Myometrial cell (primary cell): ENCODE data around the gene PYGO2. TPM values are rescaled to one million over a fixed set of nuclear protein-coding genes. Genes with fewer than 3 reads are reported as not detected.

Experiments
- total RNA-seq: library from RNA; depleted of rRNA; stranded (reverse); fragments of >200 nt; gene quantifications from 2 replicates; pipeline ENCODE4 v1.2.3, GENCODE V29; 2015

The PYGO2 gene, protein sequence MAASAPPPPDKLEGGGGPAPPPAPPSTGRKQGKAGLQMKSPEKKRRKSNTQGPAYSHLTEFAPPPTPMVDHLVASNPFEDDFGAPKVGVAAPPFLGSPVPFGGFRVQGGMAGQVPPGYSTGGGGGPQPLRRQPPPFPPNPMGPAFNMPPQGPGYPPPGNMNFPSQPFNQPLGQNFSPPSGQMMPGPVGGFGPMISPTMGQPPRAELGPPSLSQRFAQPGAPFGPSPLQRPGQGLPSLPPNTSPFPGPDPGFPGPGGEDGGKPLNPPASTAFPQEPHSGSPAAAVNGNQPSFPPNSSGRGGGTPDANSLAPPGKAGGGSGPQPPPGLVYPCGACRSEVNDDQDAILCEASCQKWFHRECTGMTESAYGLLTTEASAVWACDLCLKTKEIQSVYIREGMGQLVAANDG
- 14.2 and 16.1 TPM in 2 replicates for total RNA-seq

DNA sequence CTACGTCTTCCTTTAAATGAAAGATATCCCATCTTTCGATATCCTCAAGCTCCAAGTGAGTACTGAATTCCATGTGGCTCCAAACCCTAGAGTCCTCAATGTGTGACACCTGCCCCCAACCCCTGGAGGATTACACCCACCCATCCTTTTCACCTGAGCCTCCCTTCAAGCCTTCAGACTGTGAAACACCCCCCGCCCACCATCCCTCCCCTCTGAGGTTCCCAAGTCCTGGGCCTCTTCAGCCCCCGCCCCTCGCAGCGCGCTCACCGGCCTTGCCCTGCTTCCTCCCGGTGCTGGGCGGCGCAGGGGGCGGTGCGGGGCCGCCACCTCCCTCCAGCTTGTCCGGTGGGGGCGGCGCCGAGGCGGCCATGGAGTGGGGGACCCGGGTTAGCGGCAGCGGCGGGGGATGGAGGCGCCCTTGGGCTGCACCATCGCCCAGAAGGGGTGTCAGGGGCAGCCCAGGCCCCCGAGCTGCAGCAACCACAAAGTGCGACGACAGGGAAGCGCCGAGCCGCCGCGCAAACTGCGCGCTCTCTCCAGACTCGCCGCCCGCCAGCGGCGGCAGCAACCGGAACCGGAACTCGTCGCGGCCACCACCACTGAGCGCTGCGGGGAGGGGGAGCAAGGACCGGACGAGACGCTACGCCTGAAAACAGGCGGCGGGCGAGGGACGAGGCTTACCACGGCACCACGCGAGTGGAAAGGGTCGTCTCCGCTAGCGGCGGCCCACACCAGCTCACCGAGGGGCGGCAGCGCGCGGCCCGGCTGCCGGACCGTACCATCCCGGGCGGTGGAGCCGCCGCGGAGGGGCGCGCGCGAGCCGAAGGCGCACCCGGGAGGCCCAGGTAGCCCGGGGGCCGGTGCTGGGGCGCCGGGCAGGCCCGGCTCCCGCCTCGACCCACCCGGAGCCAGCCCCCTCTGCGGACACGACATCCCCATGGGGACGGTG lies at the start of gene PYGO2:
PYGO2 (minus strand) TSS at position 576 of the 949 bp plus-strand sequence; CDS start at position 370, 206 bp downstream.

DNA sequence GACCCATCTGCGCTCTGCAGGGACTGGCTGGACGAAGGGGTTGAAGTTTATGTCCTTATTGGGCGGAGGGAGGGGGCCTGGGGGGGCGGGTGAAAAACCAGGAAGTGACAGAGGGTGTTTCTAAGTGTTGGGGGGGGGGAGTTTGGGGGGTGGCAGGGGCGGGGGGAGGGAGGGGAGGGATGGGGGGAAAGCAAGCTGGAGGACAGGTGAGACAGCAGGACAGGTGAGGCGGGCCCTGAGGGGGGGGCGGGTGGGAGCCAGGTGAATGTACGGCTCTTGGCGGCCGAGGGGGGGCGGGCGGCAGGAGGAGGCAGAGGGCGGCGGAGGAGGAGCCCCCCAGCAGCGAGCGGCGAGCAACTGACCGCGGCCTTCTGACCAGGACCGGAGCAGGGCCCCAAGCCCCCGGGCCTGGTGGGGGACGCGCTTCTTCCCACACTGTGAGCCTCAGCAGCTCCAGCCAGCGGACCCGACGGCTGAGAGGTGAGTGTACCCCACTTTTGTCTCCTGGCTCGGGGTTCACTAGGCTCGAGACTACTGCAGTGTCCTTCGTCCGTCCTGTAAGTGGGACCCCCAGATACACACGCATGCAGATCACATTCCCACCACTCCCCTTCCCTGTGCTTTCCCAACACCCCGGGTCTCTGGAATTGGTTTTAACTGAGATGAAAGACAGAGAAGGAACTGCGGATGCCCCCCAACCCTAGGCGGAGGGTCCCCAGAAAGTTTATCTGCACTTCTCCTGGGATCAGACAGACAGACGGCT lies 41.1 kb upstream of the PYGO2 start, which contains the start of gene ZBTB7B:
ZBTB7B (plus strand) TSS at position 339 of the 763 bp plus-strand sequence. CDS start 11,859 bp downstream, outside the sequence.

DNA sequence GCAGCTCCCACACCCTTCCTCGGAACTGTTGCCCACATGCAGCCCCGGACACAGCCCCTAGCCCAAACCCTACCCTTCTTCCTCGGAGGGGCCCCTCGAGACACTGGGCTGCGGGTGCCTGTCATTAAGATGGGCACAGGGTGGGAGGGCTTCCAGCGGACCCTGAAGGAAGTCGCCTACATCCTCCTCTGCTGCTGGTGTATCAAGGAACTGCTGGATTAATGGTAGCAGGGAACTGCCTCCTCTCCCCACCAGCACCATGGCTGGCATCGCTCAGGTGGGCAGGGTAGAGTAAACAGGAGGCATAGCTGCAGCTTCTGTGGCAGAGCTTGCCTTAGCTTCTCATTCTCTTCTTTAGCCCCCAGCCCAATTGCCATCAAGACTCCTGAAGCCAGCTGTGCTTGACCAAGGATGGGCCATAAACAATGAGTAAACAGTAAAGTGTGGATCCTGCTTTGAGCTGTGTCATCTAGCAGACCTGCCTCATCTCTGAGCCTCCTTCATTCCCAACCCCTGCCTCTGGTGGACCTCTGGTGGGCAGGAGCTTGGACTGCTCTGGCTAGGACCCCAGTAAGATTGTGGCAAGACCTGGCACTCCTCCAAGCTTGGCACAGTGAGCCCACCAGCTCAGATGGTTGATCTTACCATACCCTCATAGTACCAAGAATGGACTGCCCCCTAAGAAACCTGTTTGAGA lies 32.1 kb upstream of the PYGO2 start, which contains the start of gene LENEP:
LENEP (plus strand) TSS at position 15 of the 697 bp plus-strand sequence; CDS start at position 37, 22 bp downstream.

DNA sequence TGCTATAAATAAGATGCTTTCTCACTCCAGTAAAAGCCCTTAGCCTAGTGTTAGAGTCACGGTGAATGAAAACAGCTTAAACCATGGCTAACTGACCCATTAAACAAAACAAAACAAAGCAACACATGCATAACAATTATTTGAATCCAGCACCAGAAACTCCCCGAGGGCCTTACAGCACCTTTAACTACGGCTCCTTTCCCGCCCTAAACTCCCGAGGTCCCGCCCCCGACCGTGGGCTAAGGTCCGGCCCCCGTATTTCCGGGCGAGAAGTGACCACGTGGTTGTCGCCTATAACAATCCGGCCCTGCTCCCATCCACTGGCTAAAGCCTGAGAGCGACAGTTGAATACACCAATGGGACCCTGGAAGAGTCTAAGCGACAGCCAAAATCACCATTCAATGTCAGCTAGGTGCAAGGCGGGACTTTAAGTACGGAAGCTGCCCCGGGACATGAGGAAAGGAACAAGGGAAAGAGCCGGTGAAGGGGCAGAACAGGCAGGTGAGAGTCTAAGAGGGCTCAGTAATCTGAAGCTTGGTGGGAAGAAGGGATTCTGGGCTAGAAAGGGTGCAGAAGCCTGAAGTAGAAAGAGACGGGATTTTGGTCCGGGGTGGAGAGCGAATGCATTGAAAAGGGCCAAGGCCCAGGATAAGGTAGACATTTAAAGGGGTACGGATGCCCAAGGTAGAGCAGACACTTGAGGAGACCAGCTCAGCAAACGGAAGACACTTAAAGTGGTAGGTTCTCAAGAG lies 21.5 kb upstream of the PYGO2 start, which contains the start of gene FLAD1:
FLAD1 (plus strand) TSS at position 448 of the 752 bp plus-strand sequence. CDS start 351 bp downstream, outside the sequence.

DNA sequence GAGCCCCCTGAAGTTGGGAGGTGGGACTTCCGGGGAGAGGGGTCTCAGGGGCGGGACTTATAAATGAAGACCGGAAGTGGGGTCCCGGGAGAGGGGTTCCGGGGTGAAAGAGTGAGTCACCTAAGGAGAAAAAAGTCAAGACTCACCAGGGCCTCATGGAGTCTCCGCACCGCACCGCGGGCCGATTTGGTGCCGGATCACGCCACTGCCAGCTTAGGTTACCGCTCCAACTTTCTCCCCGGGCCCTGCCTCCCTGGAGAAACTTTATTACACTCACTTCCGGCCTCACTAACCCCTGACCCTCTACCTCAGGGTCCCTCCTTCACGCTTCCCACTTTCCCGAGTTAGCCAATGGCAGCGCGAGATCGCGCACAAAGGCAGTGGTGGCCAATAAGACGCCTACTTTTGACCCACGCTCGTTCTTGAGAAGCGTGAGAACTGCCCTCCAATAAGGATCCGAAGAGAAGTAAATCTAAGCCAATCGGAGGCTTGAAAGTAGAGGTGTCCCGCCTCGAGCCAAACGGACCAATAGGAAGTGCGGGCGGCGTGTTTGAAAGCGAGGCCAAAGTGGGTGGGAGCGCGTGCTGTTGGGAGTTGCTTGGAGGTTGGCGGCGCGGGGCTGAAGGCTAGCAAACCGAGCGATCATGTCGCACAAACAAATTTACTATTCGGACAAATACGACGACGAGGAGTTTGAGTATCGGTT lies 12.7 kb upstream of the PYGO2 start, which contains the start of gene CKS1B:
CKS1B (plus strand) TSS at position 580 of the 706 bp plus-strand sequence; CDS start at position 645, 65 bp downstream.

DNA sequence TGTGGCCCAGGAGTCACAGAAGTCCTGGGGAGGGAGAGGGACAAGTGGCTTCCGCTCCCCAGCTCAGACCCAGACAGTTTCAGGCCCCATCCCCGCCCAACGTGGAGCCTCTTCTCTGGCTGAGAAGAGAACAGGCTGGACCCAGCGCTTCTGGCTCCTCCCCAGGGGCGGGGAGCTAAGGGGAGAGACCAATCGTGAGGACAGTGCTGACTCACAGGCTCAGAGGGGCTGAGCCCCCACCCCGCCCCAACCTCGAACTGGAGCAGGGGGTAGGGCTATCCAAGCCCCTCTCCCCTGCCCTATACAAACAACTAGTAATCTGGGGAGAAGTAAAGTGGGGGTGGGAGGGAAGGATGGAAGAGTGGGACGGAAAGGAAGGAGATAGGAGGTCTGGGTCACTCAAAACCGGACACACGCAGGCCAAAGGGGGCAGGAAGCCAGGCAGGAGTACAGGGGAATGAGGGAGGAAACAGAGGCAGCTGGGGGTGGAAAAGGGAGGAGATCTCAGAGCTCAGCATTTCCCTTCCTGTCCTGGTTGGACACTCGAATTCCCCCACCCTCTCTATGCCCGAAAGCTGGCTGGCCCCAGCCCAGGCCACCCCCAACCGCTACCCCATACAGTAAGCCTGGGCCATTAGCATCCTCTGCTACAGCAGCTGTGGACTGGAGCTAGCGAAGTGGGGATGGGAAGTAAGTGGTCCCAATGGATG lies 9.2 kb upstream of the PYGO2 start, which contains the start of gene SHC1:
SHC1 (minus strand) TSS at position 117 of the 710 bp plus-strand sequence. CDS start 221 bp downstream, outside the sequence.

DNA sequence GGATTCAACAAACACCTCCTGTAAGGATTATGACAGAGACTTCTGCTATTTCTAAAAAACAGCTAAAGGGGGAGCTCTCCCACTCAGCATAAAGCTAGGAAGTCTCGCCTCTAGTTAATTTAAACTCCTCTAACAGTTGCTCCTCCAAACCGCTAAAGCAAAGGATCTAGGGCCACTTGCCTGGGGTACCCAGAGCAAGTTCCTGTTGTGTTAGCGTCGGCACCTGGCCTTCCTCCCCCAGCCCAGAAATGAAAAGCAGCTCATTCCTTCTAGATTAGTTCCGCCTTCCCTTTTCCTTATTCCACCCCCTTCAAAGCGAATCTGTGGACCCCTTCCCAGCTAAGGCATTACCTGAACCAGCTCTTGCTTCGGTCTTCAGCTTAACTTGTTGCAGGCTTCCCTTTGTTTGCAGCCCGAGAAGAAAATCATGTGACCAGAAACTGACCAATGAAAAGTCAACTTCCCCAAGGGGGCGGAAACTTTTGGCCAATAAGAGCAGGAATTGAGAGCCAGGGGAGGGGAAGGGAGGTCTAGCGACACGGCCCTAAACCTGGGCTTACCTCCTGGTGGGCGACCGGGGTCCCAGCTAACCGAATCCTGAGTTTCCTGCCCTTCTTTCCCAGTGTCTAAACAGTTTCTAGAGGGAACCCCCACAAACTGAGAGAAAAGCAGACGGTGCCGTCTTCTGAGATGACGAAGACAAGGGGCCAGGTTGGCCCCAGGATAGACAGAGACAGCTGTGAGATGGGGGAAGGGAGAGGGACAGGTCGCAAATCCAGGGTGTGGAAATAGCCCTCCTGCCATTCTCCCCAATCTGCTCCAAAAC lies 5.7 kb downstream of the PYGO2 start, which contains the start of gene PBXIP1:
PBXIP1 (minus strand) TSS at position 382 of the 826 bp plus-strand sequence. CDS start 2,378 bp downstream, outside the sequence.

DNA sequence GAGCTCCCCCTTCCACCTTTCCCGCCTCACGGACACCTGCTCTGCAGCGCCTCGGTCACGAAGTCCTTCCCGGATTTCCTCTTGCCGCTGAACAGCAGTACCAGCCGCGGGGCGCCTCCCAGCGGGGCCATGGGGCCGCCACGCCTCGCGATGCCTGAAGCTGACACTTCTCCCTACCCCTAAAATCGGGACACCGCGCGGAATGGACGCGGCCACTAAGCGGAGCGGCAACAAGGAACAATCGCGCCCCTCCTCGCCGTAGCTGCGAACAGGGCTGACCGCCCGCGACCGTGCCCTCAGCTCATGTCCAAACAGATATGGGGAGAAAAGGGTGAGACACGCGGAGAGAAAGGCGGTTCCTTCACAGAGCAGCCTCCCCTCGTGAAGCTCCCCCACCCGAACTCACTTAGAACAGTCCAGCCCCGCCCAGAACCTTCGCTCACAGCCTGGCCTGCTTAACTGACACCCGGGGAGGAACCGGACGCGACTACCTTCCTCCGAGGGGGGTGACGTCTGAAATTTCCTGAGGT lies 25.0 kb downstream of the PYGO2 start, which contains the start of gene PMVK:
PMVK (minus strand) TSS at position 165 of the 530 bp plus-strand sequence; CDS start at position 131, 34 bp downstream.

Other genes starting within 250 kb of the PYGO2 start
- gene KCNN3, start 91.5 kb downstream of the PYGO2 start, total RNA-seq: not detected in 2 replicates
- 14.1 and 14.2 TPM in 2 replicates for gene PMVK, start 25.1 kb downstream of the PYGO2 start, total RNA-seq
- 45.0 and 48.2 TPM in 2 replicates for gene PBXIP1, start 5.7 kb downstream of the PYGO2 start, total RNA-seq
- 329 and 340 TPM in 2 replicates for gene SHC1, start 9.0 kb upstream of the PYGO2 start, total RNA-seq
- 84.4 and 128 TPM in 2 replicates for gene CKS1B, start 12.9 kb upstream of the PYGO2 start, total RNA-seq
- 31.4 and 42.1 TPM in 2 replicates for gene FLAD1, start 21.6 kb upstream of the PYGO2 start, total RNA-seq
- gene LENEP, start 31.8 kb upstream of the PYGO2 start, total RNA-seq: not detected in 2 replicates
- 10.8 and 14.7 TPM in 2 replicates for gene ZBTB7B, start 41.0 kb upstream of the PYGO2 start, total RNA-seq
- 0.18 and 0.29 TPM in 2 replicates for gene DCST2, start 72.0 kb upstream of the PYGO2 start, total RNA-seq
- gene DCST1, start 72.0 kb upstream of the PYGO2 start, total RNA-seq: not detected in 2 replicates
- 84.7 and 112 TPM in 2 replicates for gene ADAM15, start 89.5 kb upstream of the PYGO2 start, total RNA-seq
- gene EFNA4, start 102.0 kb upstream of the PYGO2 start, total RNA-seq: 4.6 and 7.8 TPM in 2 replicates
- gene EFNA3, start 117.1 kb upstream of the PYGO2 start, total RNA-seq: 0.53 and 0.58 TPM in 2 replicates
- not detected in 2 replicates for gene EFNA1, start 166.1 kb upstream of the PYGO2 start, total RNA-seq
- 78.3 and 119 TPM in 2 replicates for gene SLC50A1, start 174.1 kb upstream of the PYGO2 start, total RNA-seq
- gene DPM3, start 178.7 kb upstream of the PYGO2 start, total RNA-seq: 218 and 219 TPM in 2 replicates
- 192 and 276 TPM in 2 replicates for gene KRTCAP2, start 211.5 kb upstream of the PYGO2 start, total RNA-seq
- gene TRIM46, start 212.1 kb upstream of the PYGO2 start, total RNA-seq: 3.7 and 5.8 TPM in 2 replicates
- 19.0 and 21.3 TPM in 2 replicates for gene THBS3, start 246.1 kb upstream of the PYGO2 start, total RNA-seq
- 105 and 129 TPM in 2 replicates for gene MTX1, start 246.9 kb upstream of the PYGO2 start, total RNA-seq